Fibroblast of the aortic adventitia (primary cell): Measurements from ENCODE around the gene FRMD4A. TPM values are rescaled to one million over a fixed set of nuclear protein-coding genes. Genes with fewer than 3 reads are reported as not detected.
"Not testable (repeated sequence)": the region's sequence is repeated elsewhere in the genome, so short reads cannot be mapped to it uniquely, and the experiment has no call there.

Experiments used
- DNase-seq: peaks from one replicate; pipeline ENCODE4 v3.0.0-alpha.2; 2010; ENCODE audit warnings: low read depth
- H3K4me3 ChIP-seq: 2 replicates; pipeline ENCODE4 v1.5.1; 2011; ENCODE audit warnings: low read depth, mild to moderate bottlenecking, control low read depth, low read length, moderate library complexity
- total RNA-seq: library from RNA; depleted of rRNA; stranded (reverse); fragments of >200 nt; gene quantifications from 2 replicates; pipeline ENCODE4 v1.2.3, GENCODE V29; 2012; ENCODE audit warnings: low replicate concordance
- TF ChIP-seq, protein P1 (sequence below): IDR thresholded peaks from 2 replicates; pipeline ENCODE4 v1.5.1; 2011; ENCODE audit warnings: mild to moderate bottlenecking, low read length, control low read depth, inconsistent platforms; ENCODE audit not compliant: insufficient read depth

Gene FRMD4A
- total RNA-seq, 1 donor, result 42.4 TPM

DNA sequence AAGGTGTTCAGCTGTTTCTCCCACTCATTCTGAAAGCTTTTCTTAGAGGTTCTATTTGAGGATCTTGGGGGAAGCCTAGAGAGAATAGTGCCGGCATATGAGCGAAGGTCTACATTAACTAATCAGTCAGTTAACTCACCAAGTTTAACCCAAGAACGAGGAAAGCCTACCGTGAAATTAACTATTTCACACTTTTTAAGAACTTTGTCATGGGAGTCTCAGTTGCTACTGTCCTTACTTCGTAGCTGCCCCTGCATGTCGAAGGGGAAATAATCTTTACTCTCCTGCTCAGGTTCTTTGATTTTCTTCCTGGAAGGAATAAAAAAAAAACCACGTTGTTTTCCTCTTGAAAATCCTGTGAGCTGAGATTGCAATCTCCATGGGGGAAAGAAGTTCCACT lies 115.1 kb downstream of the FRMD4A start:
- DNase-seq, result no peak
- H3K4me3 ChIP-seq, result no peak overlapping the region
- TF ChIP-seq, protein P1, sequence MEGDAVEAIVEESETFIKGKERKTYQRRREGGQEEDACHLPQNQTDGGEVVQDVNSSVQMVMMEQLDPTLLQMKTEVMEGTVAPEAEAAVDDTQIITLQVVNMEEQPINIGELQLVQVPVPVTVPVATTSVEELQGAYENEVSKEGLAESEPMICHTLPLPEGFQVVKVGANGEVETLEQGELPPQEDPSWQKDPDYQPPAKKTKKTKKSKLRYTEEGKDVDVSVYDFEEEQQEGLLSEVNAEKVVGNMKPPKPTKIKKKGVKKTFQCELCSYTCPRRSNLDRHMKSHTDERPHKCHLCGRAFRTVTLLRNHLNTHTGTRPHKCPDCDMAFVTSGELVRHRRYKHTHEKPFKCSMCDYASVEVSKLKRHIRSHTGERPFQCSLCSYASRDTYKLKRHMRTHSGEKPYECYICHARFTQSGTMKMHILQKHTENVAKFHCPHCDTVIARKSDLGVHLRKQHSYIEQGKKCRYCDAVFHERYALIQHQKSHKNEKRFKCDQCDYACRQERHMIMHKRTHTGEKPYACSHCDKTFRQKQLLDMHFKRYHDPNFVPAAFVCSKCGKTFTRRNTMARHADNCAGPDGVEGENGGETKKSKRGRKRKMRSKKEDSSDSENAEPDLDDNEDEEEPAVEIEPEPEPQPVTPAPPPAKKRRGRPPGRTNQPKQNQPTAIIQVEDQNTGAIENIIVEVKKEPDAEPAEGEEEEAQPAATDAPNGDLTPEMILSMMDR, result no peak

DNA sequence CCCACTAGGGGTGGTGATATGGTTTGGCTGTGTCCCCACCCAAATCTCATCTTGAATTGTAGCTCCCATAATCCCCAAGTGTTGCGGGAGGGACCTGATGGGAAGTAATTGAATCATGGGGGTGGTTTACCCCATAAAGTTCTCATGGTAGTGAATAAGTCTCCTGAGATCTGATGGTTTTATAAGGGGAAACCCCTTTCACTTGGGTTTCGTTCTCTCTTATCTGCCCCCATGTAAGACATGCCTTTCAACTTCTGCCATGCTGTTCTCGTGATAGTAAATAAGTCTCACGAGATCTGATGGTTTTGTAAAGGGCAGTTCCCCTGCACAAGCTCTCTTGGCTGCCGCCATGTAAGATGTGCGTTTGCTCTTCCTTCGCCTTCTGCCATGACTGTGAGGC lies 117.0 kb downstream of the FRMD4A start:
- DNase-seq, H3K4me3 ChIP-seq: not testable (repeated sequence)

DNA sequence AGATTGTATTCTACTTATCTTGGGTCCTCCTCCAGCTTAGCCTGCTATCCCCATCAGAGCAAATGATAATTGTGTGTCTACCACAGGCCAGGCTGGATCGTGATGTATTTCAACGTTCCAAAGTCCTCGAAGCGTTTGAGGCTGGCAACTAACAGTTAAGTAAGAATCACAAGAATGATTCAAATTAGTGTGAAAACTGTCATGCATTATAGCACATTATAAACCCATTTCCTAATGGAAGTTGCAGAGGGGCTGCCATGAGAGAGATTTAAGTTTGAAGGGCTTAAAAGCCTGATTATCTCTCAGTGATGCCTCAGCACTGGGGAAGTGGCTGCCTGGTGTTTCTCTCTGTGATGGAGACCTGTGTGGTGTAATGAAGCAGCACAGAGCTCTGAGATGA lies 119.1 kb downstream of the FRMD4A start:
- TF ChIP-seq, protein P1, result no peak
- H3K4me3 ChIP-seq, result no peak overlapping the region

DNA sequence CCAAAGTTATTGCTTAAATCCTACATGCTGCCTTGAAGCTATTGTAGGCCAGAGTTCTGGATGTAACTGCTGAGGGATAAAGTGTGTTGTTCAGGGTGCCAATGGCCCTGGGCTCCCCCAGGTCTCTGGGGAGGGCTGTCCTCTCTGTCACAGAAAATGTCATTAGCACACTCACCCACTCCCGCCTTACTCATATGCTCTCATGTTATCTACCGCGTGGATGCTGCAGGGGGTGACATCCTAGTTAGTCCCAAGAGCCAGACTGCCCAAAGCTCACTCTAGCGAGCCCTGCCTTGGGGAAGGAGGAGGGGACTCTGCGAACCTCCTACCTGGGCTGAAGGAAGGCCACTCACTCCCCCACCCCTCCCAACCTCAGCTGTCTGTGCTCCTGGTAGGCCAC lies 122.5 kb downstream of the FRMD4A start:
- TF ChIP-seq, protein P1, result no peak
- no peak overlapping the region for H3K4me3 ChIP-seq
- DNase-seq, result no peak

More for the DNA sequence above, 119.1 kb downstream of the FRMD4A start:
- no peak for DNase-seq

DNA sequence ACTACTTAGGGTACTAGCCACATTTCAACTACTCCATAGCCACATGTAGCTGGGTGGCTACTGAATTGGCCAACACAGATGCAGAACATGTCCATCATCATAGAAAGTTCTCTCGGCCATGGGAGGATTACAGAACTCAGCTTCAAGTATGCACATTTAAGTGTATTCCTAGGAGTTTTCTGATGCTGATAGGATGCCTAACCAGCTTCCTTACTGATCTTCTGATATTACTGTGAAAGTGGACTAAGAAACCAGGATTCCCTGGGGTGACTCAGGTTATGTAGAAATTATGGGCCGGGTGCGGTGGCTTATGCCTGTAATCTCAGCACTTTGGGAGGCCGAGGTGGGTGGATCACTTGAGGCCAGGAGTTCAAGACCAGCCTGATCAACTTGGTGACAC lies 125.5 kb downstream of the FRMD4A start:
- TF ChIP-seq, protein P1, result no peak
- DNase-seq, result no peak
- no peak overlapping the region for H3K4me3 ChIP-seq

DNA sequence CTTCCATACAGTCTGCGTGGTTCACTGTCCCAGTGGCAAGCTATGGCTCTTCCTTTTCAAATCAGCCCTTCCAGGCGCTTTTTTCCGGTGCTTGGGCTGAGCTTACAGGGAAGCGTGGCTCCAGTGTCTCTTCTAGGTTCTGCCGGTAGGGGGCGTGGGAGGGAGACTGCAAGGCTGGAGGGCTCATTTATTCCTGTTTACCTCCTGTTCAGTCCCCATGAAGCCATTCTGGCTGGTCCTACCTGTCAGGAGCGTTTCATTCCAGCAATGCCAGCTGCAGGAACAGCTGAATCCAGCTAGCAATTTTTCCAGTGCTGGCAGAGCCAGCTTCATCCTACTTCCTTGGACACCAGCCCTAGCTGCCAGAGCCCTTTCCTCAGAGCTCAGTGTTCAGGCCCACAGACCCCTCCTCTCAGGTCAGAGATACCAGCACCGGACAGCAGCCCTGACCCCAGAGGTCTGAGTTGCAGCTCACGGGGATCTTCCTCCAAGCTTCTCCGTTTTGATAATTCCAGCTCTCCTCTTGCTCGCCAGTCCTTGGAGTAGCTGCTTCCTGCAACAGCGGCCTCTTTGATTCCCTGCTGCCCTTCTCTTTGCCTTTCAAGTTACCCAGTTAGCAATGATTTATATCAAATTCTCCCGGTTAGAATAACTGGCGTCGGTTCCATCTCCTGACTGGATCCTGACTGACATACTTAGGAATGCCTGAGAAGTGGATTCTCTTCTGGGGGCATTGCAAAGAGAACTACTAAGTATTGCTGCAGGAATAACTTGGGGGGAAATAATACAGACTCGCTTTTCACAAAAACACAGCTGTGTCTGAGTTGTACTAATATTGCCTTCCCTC lies 129.8 kb downstream of the FRMD4A start:
- DNase-seq, result no peak
- TF ChIP-seq, protein P1, result peak; percentile 36
- H3K4me3 ChIP-seq, result no peak overlapping the region

DNA sequence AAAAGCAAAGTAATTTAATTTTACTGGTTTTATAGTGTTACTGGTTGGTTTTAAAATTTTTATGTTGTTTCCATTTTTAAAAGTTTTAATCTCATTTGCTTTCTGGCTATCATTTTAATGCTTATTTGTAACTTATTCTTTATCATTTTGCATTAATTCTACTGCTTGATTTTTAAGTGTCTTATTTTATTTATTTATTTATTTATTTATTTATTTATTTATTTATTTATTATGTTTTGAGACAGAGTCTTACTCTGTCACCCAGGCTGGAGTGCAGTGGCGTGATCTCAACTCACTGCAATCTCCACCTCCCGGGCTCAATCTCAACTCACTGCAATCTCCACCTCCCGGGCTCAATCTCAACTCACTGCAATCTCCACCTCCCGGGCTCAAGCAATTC lies 131.6 kb downstream of the FRMD4A start:
- not testable (repeated sequence) for DNase-seq, H3K4me3 ChIP-seq

DNA sequence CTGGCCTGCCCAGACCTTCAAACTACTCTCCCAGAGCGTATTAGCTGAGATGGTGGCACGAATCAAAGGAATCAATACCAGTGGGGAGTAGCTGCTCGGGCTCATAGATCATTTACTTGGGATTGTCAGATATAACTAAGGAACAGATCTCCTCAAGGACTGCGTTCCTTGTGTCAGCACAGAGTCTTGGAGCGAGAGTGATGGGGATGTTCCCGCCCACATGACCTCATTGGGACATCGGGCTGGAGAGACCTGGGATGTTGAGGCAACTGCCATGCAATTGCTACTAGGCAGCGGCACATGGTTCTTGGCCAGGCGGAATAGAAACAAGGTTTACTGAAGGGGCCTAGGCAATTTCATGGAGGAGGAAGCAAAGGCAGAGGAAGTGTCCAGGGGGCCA lies 132.6 kb downstream of the FRMD4A start:
- DNase-seq, result no peak
- no peak overlapping the region for H3K4me3 ChIP-seq
- TF ChIP-seq, protein P1, result peak; percentile 0
